Stimulated activated naive B cell treated with anti-CD40 and anti-IgM and Interleukin-4, amounts not matched to agents 10 μg/mL and 1 μg/mL and 100 μg/mL, for 72 hours (primary cell): ENCODE measurements around the gene POLR3H.
"Not testable (repeated sequence)": the region's sequence is repeated elsewhere in the genome, so short reads cannot be mapped to it uniquely, and the experiment has no call there.

ENCODE experiments used
- ATAC-seq, 2 donors: fragments of 150-1000 bp; cut with Tn5 transposase; replicated peaks; 2 replicates each; pipeline ENCODE4 v1.10.0; 2021; ENCODE audit warnings: moderate library complexity in 1 of 2
- DNase-seq: peaks from one replicate; pipeline ENCODE4 v3.0.0; 2021
- H3K27ac Mint-ChIP-seq: one replicate; pipeline ENCODE4 v1.8.0; 2022; ENCODE audit warnings: mild to moderate bottlenecking, mixed read lengths
- H3K27me3 Mint-ChIP-seq, 2 donors: one replicate each; pipeline ENCODE4 v1.8.0; 2022; ENCODE audit warnings: mixed read lengths in 2 of 2
- H3K36me3 Mint-ChIP-seq, 2 donors: one replicate each; pipeline ENCODE4 v1.8.0; 2022; ENCODE audit warnings: mixed read lengths in 2 of 2, mild to moderate bottlenecking in 1 of 2
- H3K4me1 Mint-ChIP-seq, 2 donors: one replicate each; pipeline ENCODE4 v1.8.0; 2022; ENCODE audit warnings: mixed read lengths in 2 of 2, mild to moderate bottlenecking in 1 of 2
- H3K4me3 Mint-ChIP-seq, 2 donors: one replicate each; pipeline ENCODE4 v1.8.0; 2022; ENCODE audit warnings: mild to moderate bottlenecking in 2 of 2, mixed read lengths in 2 of 2, moderate library complexity in 1 of 2
- H3K9me3 Mint-ChIP-seq, 2 donors: one replicate each; pipeline ENCODE4 v1.8.0; 2022; ENCODE audit warnings: mixed read lengths in 2 of 2, mild to moderate bottlenecking in 1 of 2

The POLR3H gene

GRCh38 chr22:41543854-41544670 is at the start of gene POLR3H:
Gene POLR3H, minus strand, starts transcription at chr22:41544470. Its CDS starts 369 bp downstream, at chr22:41544101.
- peak within 1 kb of the TSS; percentile 97 for H3K4me3 Mint-ChIP-seq
- peaks cover 36 to 57% of the 10 kb centered on the region in 2 donors for H3K4me1 Mint-ChIP-seq
- no peaks in the 10 kb centered on the region for H3K9me3 Mint-ChIP-seq
- peaks cover 0 to under 1% of the 10 kb centered on the region in 2 donors for H3K27me3 Mint-ChIP-seq
- peak; percentile 94 for DNase-seq
- ATAC-seq, result peak; percentile 95 to 98
- H3K36me3 Mint-ChIP-seq, result peaks cover 16 to 32% of the 10 kb centered on the region in 2 donors
- peak within 1 kb of the TSS; percentile 97 for H3K27ac Mint-ChIP-seq

- peaks cover 11 to 23% of the 10 kb centered on the region in 2 donors for H3K4me1 Mint-ChIP-seq
- not testable (repeated sequence) for H3K4me3 Mint-ChIP-seq, H3K27ac Mint-ChIP-seq, H3K9me3 Mint-ChIP-seq, H3K27me3 Mint-ChIP-seq, DNase-seq, ATAC-seq
- H3K36me3 Mint-ChIP-seq, result peaks cover 9 to 33% of the 10 kb centered on the region in 2 donors
These were observed 49.2 kb upstream of the POLR3H start for GRCh38 chr22:41593336-41593960.

GRCh38 chr22:41589391-41590241 is 45.3 kb upstream of the POLR3H start, which contains the start of gene PMM1:
Gene PMM1, minus strand, starts transcription at chr22:41589840. Its CDS starts 35 bp downstream, at chr22:41589805.
- peak; percentile 99 for DNase-seq
- peaks cover 6 to 17% of the 10 kb centered on the region in 2 donors for H3K36me3 Mint-ChIP-seq
- H3K27me3 Mint-ChIP-seq, result no peaks in the 10 kb centered on the region
- ATAC-seq, result peak; percentile 96 to 98
- H3K9me3 Mint-ChIP-seq, result no peaks in the 10 kb centered on the region
- H3K4me1 Mint-ChIP-seq, result peaks cover 10 to 28% of the 10 kb centered on the region in 2 donors
- peak within 1 kb of the TSS; percentile 93 for H3K27ac Mint-ChIP-seq
- peak within 1 kb of the TSS; percentile 93 to 94 for H3K4me3 Mint-ChIP-seq

- Mint-ChIP-seq H3K36me3 (peaks cover 22 to 31% of the 10 kb centered on the region in 2 donors), H3K4me1 (peaks cover 12 to 34% of the 10 kb centered on the region in 2 donors), H3K9me3 (no peaks in the 10 kb centered on the region), H3K4me3 (no peak overlapping the region), H3K27me3 (no peaks in the 10 kb centered on the region), H3K27ac (no peak overlapping the region)
- DNase-seq, result no peak
- no peak for ATAC-seq
These were observed 43.1 kb upstream of the POLR3H start for GRCh38 chr22:41587347-41587723.

- no peak for DNase-seq
- H3K27ac Mint-ChIP-seq, result no peak overlapping the region
- ATAC-seq, result no peak
These were observed 41.6 kb upstream of the POLR3H start for GRCh38 chr22:41585898-41586297.

GRCh38 chr22:41584881-41585280 is 40.6 kb upstream of the POLR3H start:
- Mint-ChIP-seq H3K36me3 (peaks cover 27 to 29% of the 10 kb centered on the region in 2 donors), H3K27me3 (no peaks in the 10 kb centered on the region), H3K4me3 (no peak overlapping the region), H3K27ac (no peak overlapping the region), H3K9me3 (no peaks in the 10 kb centered on the region), H3K4me1 (peaks cover 12 to 29% of the 10 kb centered on the region in 2 donors)
- no peak for DNase-seq
- ATAC-seq, result no peak

More at GRCh38 chr22:41585898-41586297, 41.6 kb upstream of the POLR3H start:
- H3K27me3 Mint-ChIP-seq, result no peaks in the 10 kb centered on the region
- no peaks in the 10 kb centered on the region for H3K9me3 Mint-ChIP-seq
- no peak overlapping the region for H3K4me3 Mint-ChIP-seq
- peaks cover 22 to 29% of the 10 kb centered on the region in 2 donors for H3K36me3 Mint-ChIP-seq
- peaks cover 12 to 29% of the 10 kb centered on the region in 2 donors for H3K4me1 Mint-ChIP-seq

GRCh38 chr22:41582694-41583093 is 38.4 kb upstream of the POLR3H start:
- H3K27ac Mint-ChIP-seq, result no peak overlapping the region
- peaks cover 4 to 10% of the 10 kb centered on the region in 2 donors for H3K4me1 Mint-ChIP-seq
- H3K9me3 Mint-ChIP-seq, result no peaks in the 10 kb centered on the region
- DNase-seq (no peak), ATAC-seq (no peak)
- H3K36me3 Mint-ChIP-seq, result peaks cover 36 to 41% of the 10 kb centered on the region in 2 donors
- no peak overlapping the region for H3K4me3 Mint-ChIP-seq
- H3K27me3 Mint-ChIP-seq, result no peaks in the 10 kb centered on the region

GRCh38 chr22:41579997-41580355 is 35.7 kb upstream of the POLR3H start:
- Mint-ChIP-seq H3K4me1 (peaks cover 4 to 9% of the 10 kb centered on the region in 2 donors), H3K36me3 (peaks cover 50 to 56% of the 10 kb centered on the region in 2 donors), H3K27ac (no peak overlapping the region), H3K27me3 (no peaks in the 10 kb centered on the region), H3K4me3 (no peak overlapping the region), H3K9me3 (no peaks in the 10 kb centered on the region)
- DNase-seq, result no peak
- ATAC-seq, result no peak

GRCh38 chr22:41579297-41579996 is 35.2 kb upstream of the POLR3H start:
- Mint-ChIP-seq H3K27ac (no peak overlapping the region), H3K36me3 (peaks cover 45 to 51% of the 10 kb centered on the region in 2 donors), H3K9me3 (no peaks in the 10 kb centered on the region)

GRCh38 chr22:41578818-41579217 is 34.5 kb upstream of the POLR3H start:
- Mint-ChIP-seq H3K27me3 (no peaks in the 10 kb centered on the region), H3K9me3 (no peaks in the 10 kb centered on the region), H3K36me3 (peaks cover 39 to 46% of the 10 kb centered on the region in 2 donors), H3K4me1 (peaks cover 0 to 2% of the 10 kb centered on the region in 2 donors), H3K27ac (no peak overlapping the region), H3K4me3 (no peak overlapping the region)
- ATAC-seq, result no peak
- no peak for DNase-seq

More at GRCh38 chr22:41579297-41579996, 35.2 kb upstream of the POLR3H start:
- DNase-seq (no peak), ATAC-seq (no peak)
- Mint-ChIP-seq H3K27me3 (no peaks in the 10 kb centered on the region), H3K4me3 (no peak overlapping the region), H3K4me1 (peaks cover 2 to 4% of the 10 kb centered on the region in 2 donors)

- no peaks in the 10 kb centered on the region for H3K27me3 Mint-ChIP-seq
- H3K27ac Mint-ChIP-seq, result no peak overlapping the region
- no peak overlapping the region for H3K4me3 Mint-ChIP-seq
These were observed 33.8 kb upstream of the POLR3H start for GRCh38 chr22:41578114-41578513.

GRCh38 chr22:41576877-41577276 is 32.6 kb upstream of the POLR3H start:
- no peaks in the 10 kb centered on the region for H3K27me3 Mint-ChIP-seq
- no peak overlapping the region for H3K27ac Mint-ChIP-seq
- H3K4me3 Mint-ChIP-seq, result no peak overlapping the region
- H3K9me3 Mint-ChIP-seq, result peaks cover 0 to 4% of the 10 kb centered on the region in 2 donors
- ATAC-seq (peak; percentile 82 to 83), DNase-seq (peak; percentile 12)
- peaks cover 29 to 34% of the 10 kb centered on the region in 2 donors for H3K36me3 Mint-ChIP-seq
- peaks cover 0 to 4% of the 10 kb centered on the region in 2 donors for H3K4me1 Mint-ChIP-seq

More at GRCh38 chr22:41578114-41578513, 33.8 kb upstream of the POLR3H start:
- peaks cover 36 to 43% of the 10 kb centered on the region in 2 donors for H3K36me3 Mint-ChIP-seq
- H3K9me3 Mint-ChIP-seq, result no peaks in the 10 kb centered on the region
- H3K4me1 Mint-ChIP-seq, result peaks cover 0 to 2% of the 10 kb centered on the region in 2 donors
- DNase-seq (no peak), ATAC-seq (no peak)

GRCh38 chr22:41575533-41575932 is 31.3 kb upstream of the POLR3H start:
- no peaks in the 10 kb centered on the region for H3K27me3 Mint-ChIP-seq
- H3K36me3 Mint-ChIP-seq, result peaks cover 28 to 34% of the 10 kb centered on the region in 2 donors
- peaks cover 0 to 4% of the 10 kb centered on the region in 2 donors for H3K9me3 Mint-ChIP-seq
- ATAC-seq, result no peak
- no peak overlapping the region for H3K27ac Mint-ChIP-seq
- no peak for DNase-seq
- peaks cover 0 to 4% of the 10 kb centered on the region in 2 donors for H3K4me1 Mint-ChIP-seq
- H3K4me3 Mint-ChIP-seq, result no peak overlapping the region
